Mesenchymal stem cell (in vitro differentiated cells and primary cell): Measurements from ENCODE around the gene PCNX2.

Source experiments
- DNase-seq: peaks from one replicate; pipeline ENCODE4 v3.0.0-alpha.2; 2013
- H2AFZ ChIP-seq: one replicate; pipeline ENCODE4 v1.6.1; 2013; ENCODE audit warnings: low read depth, mild to moderate bottlenecking, control low read depth, inconsistent platforms, low read length, moderate library complexity
- H2AK5ac ChIP-seq: 2 replicates; pipeline ENCODE4 v1.6.1; 2013; ENCODE audit warnings: low read length, moderate library complexity, mild to moderate bottlenecking, inconsistent platforms; ENCODE audit not compliant: severe bottlenecking
- H2BK120ac ChIP-seq: one replicate; pipeline ENCODE4 v1.6.1; 2013; ENCODE audit warnings: low read depth, mild to moderate bottlenecking, inconsistent platforms, low read length, moderate library complexity
- H2BK12ac ChIP-seq, 2 experiments: one replicate each; pipeline ENCODE4 v1.6.1; 2013; ENCODE audit warnings: inconsistent platforms in 2 of 2, low read length in 2 of 2, mild to moderate bottlenecking in 2 of 2, moderate library complexity in 2 of 2, control low read depth in 1 of 2
- H2BK15ac ChIP-seq: one replicate; pipeline ENCODE4 v1.6.1; 2013; ENCODE audit warnings: mild to moderate bottlenecking, low read depth, inconsistent platforms; ENCODE audit not compliant: poor library complexity, severe bottlenecking
- H2BK5ac ChIP-seq: 2 replicates; pipeline ENCODE4 v1.6.1; 2013; ENCODE audit warnings: low read depth, mild to moderate bottlenecking, low read length, control low read depth, inconsistent platforms; ENCODE audit not compliant: poor library complexity, severe bottlenecking
- H3K14ac ChIP-seq, 2 experiments: one replicate each; pipeline ENCODE4 v1.6.1; 2013; ENCODE audit warnings: inconsistent platforms in 2 of 2, low read length in 2 of 2, control low read depth in 1 of 2, mild to moderate bottlenecking in 1 of 2, moderate library complexity in 1 of 2
- H3K18ac ChIP-seq, 2 experiments: one replicate each; pipeline ENCODE4 v1.6.1; 2013; ENCODE audit warnings: inconsistent platforms in 2 of 2, low read length in 2 of 2, control low read depth in 1 of 2, low read depth in 1 of 2, mild to moderate bottlenecking in 1 of 2
- H3K23ac ChIP-seq, 2 experiments: one replicate each; pipeline ENCODE4 v1.6.1; 2013; ENCODE audit warnings: inconsistent platforms in 2 of 2, low read length in 2 of 2, mild to moderate bottlenecking in 2 of 2, moderate library complexity in 2 of 2, control low read depth in 1 of 2
- H3K27ac ChIP-seq: 2 replicates; pipeline ENCODE4 v1.5.1; 2013; ENCODE audit warnings: mild to moderate bottlenecking, moderate library complexity, low read length, control low read depth, inconsistent platforms; ENCODE audit not compliant: poor library complexity, severe bottlenecking
- H3K27me3 ChIP-seq, 2 experiments: 2 replicates each; pipeline versions ENCODE4 v1.6.1 to v1.7.0; 2013; ENCODE audit warnings: low read length in 2 of 2, mild to moderate bottlenecking in 2 of 2, moderate library complexity in 2 of 2, control low read depth in 1 of 2, inconsistent platforms in 1 of 2; ENCODE audit not compliant: control insufficient read depth in 1 of 2, insufficient read depth in 1 of 2
- H3K36me3 ChIP-seq, 2 experiments: 2 replicates each; pipeline versions ENCODE4 v1.6.1 to v1.7.0; 2013; ENCODE audit warnings: low read length in 2 of 2, control low read depth in 1 of 2, inconsistent platforms in 1 of 2, low read depth in 1 of 2, mild to moderate bottlenecking in 1 of 2; ENCODE audit not compliant: insufficient read depth in 2 of 2, control insufficient read depth in 1 of 2
- H3K4ac ChIP-seq, 2 experiments: one replicate each; pipeline ENCODE4 v1.6.1; 2013; ENCODE audit warnings: inconsistent platforms in 2 of 2, low read length in 2 of 2, mild to moderate bottlenecking in 2 of 2, moderate library complexity in 2 of 2, control low read depth in 1 of 2, low read depth in 1 of 2
- H3K4me1 ChIP-seq: 2 replicates; pipeline ENCODE4 v1.6.1; 2013; ENCODE audit warnings: low read depth, low read length, control low read depth; ENCODE audit not compliant: control insufficient read depth, insufficient read depth
- H3K4me2 ChIP-seq: 2 replicates; pipeline ENCODE4 v1.6.1; 2013; ENCODE audit warnings: low read length, mild to moderate bottlenecking, inconsistent platforms; ENCODE audit not compliant: poor library complexity, severe bottlenecking
- H3K4me3 ChIP-seq, 2 experiments: 2 replicates each; pipeline versions ENCODE4 v1.5.1 to v1.7.0; 2013; ENCODE audit warnings: low read length in 2 of 2, mild to moderate bottlenecking in 2 of 2, control low read depth in 1 of 2, low read depth in 1 of 2; ENCODE audit not compliant: insufficient read depth in 1 of 2
- H3K79me1 ChIP-seq: replicated peaks from 2 replicates; pipeline ENCODE4 v1.6.1; 2013; ENCODE audit warnings: mild to moderate bottlenecking, control low read depth, low read length, inconsistent platforms; ENCODE audit not compliant: poor library complexity, severe bottlenecking
- H3K9ac ChIP-seq: 2 replicates; pipeline ENCODE4 v1.7.0; 2013; ENCODE audit warnings: mild to moderate bottlenecking, low read length, moderate library complexity
- H3K9me3 ChIP-seq: 2 replicates; pipeline ENCODE4 v1.7.0; 2013; ENCODE audit warnings: mild to moderate bottlenecking, low read length; ENCODE audit not compliant: control insufficient read depth
- H4K8ac ChIP-seq: one replicate; pipeline ENCODE4 v1.6.1; 2013; ENCODE audit warnings: inconsistent platforms, mild to moderate bottlenecking, low read length, moderate library complexity
- H4K91ac ChIP-seq: one replicate; pipeline ENCODE4 v1.6.1; 2013; ENCODE audit warnings: mild to moderate bottlenecking, low read length, inconsistent platforms
- WGBS: methylation state at CpG from one replicate; pipeline ENCODE4 v1.1.7; 2013; ENCODE audit warnings: mixed read lengths; 5-methylcytosine and 5-hydroxymethylcytosine counted together

PCNX2 gene

GRCh38 chr1:233229288-233229687, 66.2 kb downstream of the PCNX2 start:
- Histone ChIP-seq H3K18ac (no peak overlapping the region), H2BK15ac (no peak overlapping the region), H2BK5ac (no peak overlapping the region), H2BK12ac (no peak overlapping the region), H2BK120ac (no peak overlapping the region), H3K4ac (no peak overlapping the region), H2AFZ (no peak overlapping the region), H4K91ac (no peak overlapping the region), H3K14ac (no peak overlapping the region), H3K9me3 (no peaks in the 10 kb centered on the region), H3K4me2 (no peak overlapping the region), H2AK5ac (no peak overlapping the region), H3K4me3 (no peak overlapping the region), H3K4me1 (no peaks in the 10 kb centered on the region), H3K23ac (no peak overlapping the region), H3K27ac (no peak overlapping the region), H4K8ac (no peak overlapping the region), H3K36me3 (peaks cover 8 to 86% of the 10 kb centered on the region in 2 experiments), H3K79me1 (peaks cover 8% of the 10 kb centered on the region), H3K27me3 (no peaks in the 10 kb centered on the region), H3K9ac (no peak overlapping the region)
- DNase-seq, result peak; percentile 64
- whole genome bisulfite sequencing, result 93% methylated on average over 2 of the region's 3 CpGs

- Histone ChIP-seq H3K23ac (no peak overlapping the region), H3K9me3 (no peaks in the 10 kb centered on the region), H3K4ac (no peak overlapping the region), H3K79me1 (peaks cover 6% of the 10 kb centered on the region), H3K4me2 (no peak overlapping the region), H2BK15ac (no peak overlapping the region), H2BK12ac (no peak overlapping the region), H2BK5ac (no peak overlapping the region), H3K36me3 (peaks cover 3 to 85% of the 10 kb centered on the region in 2 experiments), H4K8ac (no peak overlapping the region), H3K4me1 (no peaks in the 10 kb centered on the region), H4K91ac (no peak overlapping the region), H3K4me3 (no peak overlapping the region), H3K27ac (no peak overlapping the region), H3K14ac (no peak overlapping the region), H3K18ac (peak overlapping the region in 1 of 2 experiments; percentile 56), H2AK5ac (no peak overlapping the region), H2BK120ac (no peak overlapping the region), H3K27me3 (no peaks in the 10 kb centered on the region), H2AFZ (no peak overlapping the region), H3K9ac (no peak overlapping the region)
- WGBS, result 100% methylated on average over 4 of the region's 4 CpGs
- no peak for DNase-seq
Observed at GRCh38 chr1:233227930-233228465, 67.5 kb downstream of the PCNX2 start.

GRCh38 chr1:233224311-233224710, 71.2 kb downstream of the PCNX2 start:
- no peak overlapping the region for H3K18ac ChIP-seq
- no peaks in the 10 kb centered on the region for H3K27me3 ChIP-seq
- no peaks in the 10 kb centered on the region for H3K4me1 ChIP-seq
- peaks cover 8% of the 10 kb centered on the region for H3K9me3 ChIP-seq
- H2BK5ac ChIP-seq, result no peak overlapping the region
- 37% methylated on average over 2 of the region's 3 CpGs for WGBS
- H3K4me3 ChIP-seq, result no peak overlapping the region
- H4K91ac ChIP-seq, result no peak overlapping the region
- peaks cover 12 to 88% of the 10 kb centered on the region in 2 experiments for H3K36me3 ChIP-seq
- H2BK15ac ChIP-seq, result no peak overlapping the region
- no peak overlapping the region for H2BK120ac ChIP-seq
- no peak overlapping the region for H3K23ac ChIP-seq
- peaks cover 8% of the 10 kb centered on the region for H3K79me1 ChIP-seq
- no peak overlapping the region for H4K8ac ChIP-seq
- no peak overlapping the region for H3K4me2 ChIP-seq
- DNase-seq, result peak; percentile 39
- no peak overlapping the region for H3K4ac ChIP-seq
- H3K9ac ChIP-seq, result no peak overlapping the region
- H2AFZ ChIP-seq, result no peak overlapping the region
- no peak overlapping the region for H3K14ac ChIP-seq
- H2AK5ac ChIP-seq, result no peak overlapping the region
- H2BK12ac ChIP-seq, result no peak overlapping the region
- peak overlapping the region; percentile 58 for H3K27ac ChIP-seq

GRCh38 chr1:233217832-233218231, 77.7 kb downstream of the PCNX2 start:
- H3K36me3 ChIP-seq, result peaks cover 9 to 75% of the 10 kb centered on the region in 2 experiments
- H3K14ac ChIP-seq, result no peak overlapping the region
- no peak overlapping the region for H3K4me3 ChIP-seq
- no peak overlapping the region for H4K91ac ChIP-seq
- WGBS, result 96% methylated on average over 3 of the region's 5 CpGs
- H3K79me1 ChIP-seq, result peaks cover 3% of the 10 kb centered on the region
- no peak overlapping the region for H2BK12ac ChIP-seq
- H3K23ac ChIP-seq, result no peak overlapping the region
- H3K4me2 ChIP-seq, result no peak overlapping the region
- no peak overlapping the region for H2AK5ac ChIP-seq
- H2AFZ ChIP-seq, result no peak overlapping the region
- no peak for DNase-seq
- H2BK120ac ChIP-seq, result no peak overlapping the region
- H4K8ac ChIP-seq, result no peak overlapping the region
- no peak overlapping the region for H3K9ac ChIP-seq
- H3K27me3 ChIP-seq, result no peaks in the 10 kb centered on the region
- no peak overlapping the region for H3K18ac ChIP-seq
- no peak overlapping the region for H3K4ac ChIP-seq
- no peak overlapping the region for H3K27ac ChIP-seq
- H2BK5ac ChIP-seq, result no peak overlapping the region
- H3K9me3 ChIP-seq, result peaks cover 8% of the 10 kb centered on the region
- H3K4me1 ChIP-seq, result no peaks in the 10 kb centered on the region
- H2BK15ac ChIP-seq, result no peak overlapping the region
